COLO829 (cell line): Measurements from ENCODE around the gene ZAP70.
"Not testable (repeated sequence)": the region's sequence is repeated elsewhere in the genome, so short reads cannot be mapped to it uniquely, and the experiment has no call there.

Experiments used
- DNase-seq: peaks from one replicate; pipeline ENCODE4 v3.0.0; 2012; ENCODE audit warnings: low spot score

Gene ZAP70

DNA sequence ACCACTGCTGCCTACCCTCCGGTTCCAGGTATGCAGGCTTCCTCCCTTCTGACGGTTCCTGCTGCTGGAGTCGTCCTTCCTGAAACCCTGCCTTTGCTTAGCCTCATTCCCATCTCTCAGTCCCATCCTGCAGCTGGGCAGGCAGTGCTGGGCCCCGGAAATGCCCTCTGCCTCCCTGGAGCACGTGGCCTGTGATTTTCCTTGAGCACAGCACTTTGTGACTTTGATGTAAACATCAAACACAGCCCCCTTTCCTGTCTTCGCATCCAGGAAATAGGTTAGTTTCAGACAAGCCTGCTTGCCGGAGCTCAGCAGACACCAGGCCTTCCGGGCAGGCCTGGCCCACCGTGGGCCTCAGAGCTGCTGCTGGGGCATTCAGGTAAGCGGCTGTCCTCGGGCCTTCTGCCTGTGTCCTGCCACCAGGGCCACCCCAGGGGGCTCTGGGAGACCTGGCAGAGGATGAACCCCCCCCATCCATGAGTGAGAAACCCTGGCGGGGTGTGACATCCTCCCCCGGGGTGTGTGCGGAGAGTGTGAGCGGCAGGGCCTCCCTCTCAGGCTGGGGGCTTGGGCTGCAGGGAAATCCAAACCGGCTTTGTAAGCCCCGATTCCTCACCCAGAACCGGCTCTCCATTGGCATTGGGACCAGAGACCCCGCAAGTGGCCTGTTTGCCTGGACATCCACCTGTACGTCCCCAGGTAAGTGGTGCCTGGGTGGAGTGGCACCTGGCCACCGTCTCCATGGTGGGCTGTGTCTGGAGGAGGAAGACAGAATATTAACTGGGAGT is at the start of gene ZAP70:
TSS of gene ZAP70 (plus strand) at position 281 of the 788 bp plus-strand sequence. CDS start 10,461 bp downstream, outside the sequence.
- DNase-seq: no peak

DNA sequence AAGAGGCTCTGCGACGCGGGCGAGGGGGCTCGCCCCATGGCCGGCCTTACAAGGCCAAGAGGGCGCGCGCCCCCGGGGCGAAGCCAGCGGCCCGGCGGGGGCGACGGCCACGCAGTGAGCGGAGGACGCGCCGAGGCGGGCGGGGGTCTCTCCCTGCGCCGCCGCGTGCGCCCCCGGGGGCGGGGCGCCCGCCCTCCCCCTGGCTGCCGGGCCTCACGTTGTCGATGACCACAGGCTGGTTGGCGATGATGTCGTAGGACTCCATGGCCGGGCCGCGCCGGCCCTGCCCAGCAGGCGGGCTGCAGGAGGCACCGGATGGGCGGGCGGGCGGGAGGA is 49.8 kb upstream of the ZAP70 start:
- no peak for DNase-seq

- DNase-seq: peak; percentile 88
These were observed 49.3 kb upstream of the ZAP70 start, which contains the start of gene ACTR1B for GRCh38 chr2:97663962-97664635. Gene ACTR1B, minus strand, starts transcription at chr2:97664044. Its CDS starts 154 bp downstream, at chr2:97663890.

DNA sequence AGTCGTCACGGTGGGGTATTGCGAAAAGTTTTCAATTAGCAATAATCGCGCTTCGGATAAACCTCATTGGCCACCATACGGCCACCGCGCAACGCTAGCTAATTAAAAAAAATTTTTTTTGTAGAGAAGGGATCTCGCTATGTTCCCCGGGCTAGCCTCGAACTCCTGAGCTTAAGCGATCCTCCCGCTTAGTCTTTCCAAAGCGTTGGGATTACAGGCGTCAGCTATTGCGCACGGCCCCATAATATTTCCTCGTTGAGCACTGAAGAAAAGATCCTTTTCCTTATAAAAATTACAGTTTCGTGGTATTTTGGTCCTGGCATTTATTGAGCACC is 48.8 kb upstream of the ZAP70 start:
- no peak for DNase-seq

DNA sequence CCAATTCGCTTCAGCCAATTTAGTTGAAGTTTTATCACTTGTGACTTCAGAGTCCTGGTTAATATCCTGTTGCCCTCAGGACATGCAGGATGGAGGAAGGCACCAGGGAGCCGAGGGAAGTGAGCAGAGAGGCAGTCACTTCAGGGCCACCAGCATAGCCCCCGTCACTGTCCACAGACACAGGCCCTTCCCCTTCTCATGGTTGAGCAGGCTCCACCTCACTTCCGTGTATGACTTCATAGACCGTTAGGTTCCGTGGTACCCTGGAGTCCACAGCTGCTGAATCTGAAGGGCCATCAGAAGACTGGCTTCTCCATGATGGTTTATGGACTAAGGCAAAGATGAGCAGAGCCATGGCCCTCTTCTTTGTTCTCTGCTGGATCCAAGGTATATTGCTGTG is 43.9 kb upstream of the ZAP70 start, which contains the start of gene C2orf92:
TSS of gene C2orf92 (plus strand) at position 266 of the 400 bp plus-strand sequence. CDS start at position 342, 76 bp downstream.
- no peak for DNase-seq

- no peak for DNase-seq
These were observed 42.9 kb upstream of the ZAP70 start for GRCh38 chr2:97670471-97670870.

- DNase-seq: no peak
These were observed 41.9 kb upstream of the ZAP70 start for GRCh38 chr2:97671526-97671925.

- DNase-seq: not testable (repeated sequence)
These were observed 40.7 kb upstream of the ZAP70 start for GRCh38 chr2:97672606-97673140.

GRCh38 chr2:97673182-97673914 is 40.0 kb upstream of the ZAP70 start:
- no peak for DNase-seq

- no peak for DNase-seq
These were observed 39.5 kb upstream of the ZAP70 start for GRCh38 chr2:97673915-97674283.

- no peak for DNase-seq
These were observed 37.8 kb upstream of the ZAP70 start for GRCh38 chr2:97675430-97676113.

DNA sequence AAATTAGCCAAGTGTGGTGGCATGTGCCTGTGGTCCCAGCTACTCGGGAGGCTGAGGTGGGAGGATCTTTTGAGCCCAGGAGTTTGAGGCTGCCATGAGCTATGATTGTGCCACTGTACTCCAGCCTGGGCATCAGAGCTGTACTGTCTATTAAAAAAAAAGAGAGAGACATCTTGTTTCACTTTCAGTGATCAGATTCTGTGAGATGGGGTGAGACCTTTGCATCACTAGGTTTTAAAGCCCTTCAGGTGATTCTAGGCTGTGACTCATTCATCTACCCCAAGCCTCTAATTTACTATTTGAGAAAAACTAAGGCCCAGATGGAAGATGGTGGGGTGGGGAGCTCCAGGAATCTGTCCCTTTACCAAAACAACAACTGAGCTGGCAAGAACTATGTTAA is 36.8 kb upstream of the ZAP70 start:
- no peak for DNase-seq

DNA sequence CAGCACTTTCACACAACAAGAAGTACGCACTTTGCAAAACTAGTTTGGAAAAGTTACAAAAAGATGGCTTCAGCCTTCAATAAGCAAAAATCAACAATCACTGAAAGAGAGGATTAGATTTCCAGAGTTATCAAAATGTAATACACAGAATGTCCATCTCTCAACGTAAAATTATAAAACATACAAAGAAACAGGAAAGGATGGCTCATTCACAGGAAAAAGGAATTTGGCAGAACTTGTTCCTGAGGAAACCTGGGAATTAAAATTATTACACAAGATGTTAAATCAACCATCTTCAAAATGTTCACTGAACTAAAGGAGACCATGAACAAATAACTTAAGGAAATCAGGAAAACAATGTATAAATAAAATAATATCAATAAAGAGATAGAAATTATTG is 35.9 kb upstream of the ZAP70 start:
- DNase-seq: no peak

GRCh38 chr2:97678298-97678697 is 35.1 kb upstream of the ZAP70 start:
- DNase-seq: no peak

GRCh38 chr2:97687235-97687634 is 26.1 kb upstream of the ZAP70 start:
- not testable (repeated sequence) for DNase-seq

GRCh38 chr2:97688062-97688827 is 25.1 kb upstream of the ZAP70 start:
- DNase-seq: no peak

DNA sequence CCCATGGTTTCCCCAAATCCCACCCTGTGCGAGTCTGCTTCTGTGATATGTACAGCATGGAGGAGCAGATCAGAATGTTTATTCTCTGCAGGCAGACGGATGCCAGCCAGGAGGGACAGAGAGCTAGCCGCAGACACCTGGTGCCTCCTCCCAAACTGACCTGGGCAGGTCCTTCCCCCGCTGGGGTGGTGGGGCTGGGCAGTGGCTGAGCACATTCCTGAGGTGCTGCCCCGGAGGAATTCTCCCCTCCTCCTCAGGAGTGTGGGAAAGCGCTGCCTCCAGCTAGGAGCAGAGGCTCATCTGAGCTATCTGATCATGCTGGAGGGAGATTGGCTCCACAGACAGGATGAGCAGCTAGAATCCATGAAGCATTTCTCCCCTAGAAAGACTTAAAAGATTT is 22.2 kb upstream of the ZAP70 start:
- DNase-seq: no peak

DNA sequence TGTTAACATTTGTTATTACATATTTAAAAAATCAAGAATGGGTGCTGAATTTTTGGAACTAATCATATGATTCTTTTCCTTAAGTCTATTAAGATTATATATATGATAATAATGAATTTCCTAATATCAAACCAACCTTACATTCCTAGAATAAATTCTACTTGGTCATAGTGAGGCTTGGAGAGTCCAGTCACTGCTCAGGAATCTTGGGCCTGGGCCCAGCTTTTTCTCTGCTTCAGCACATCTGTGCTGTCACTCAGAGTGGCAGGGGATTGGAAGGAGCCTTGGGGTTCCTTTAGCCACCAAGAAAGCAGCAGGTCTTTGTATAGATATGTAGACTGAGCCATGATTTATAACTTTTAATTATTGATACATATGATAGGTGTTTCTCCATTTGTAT is 19.9 kb upstream of the ZAP70 start:
- DNase-seq: no peak

GRCh38 chr2:97695744-97696143 is 17.6 kb upstream of the ZAP70 start:
- no peak for DNase-seq

DNA sequence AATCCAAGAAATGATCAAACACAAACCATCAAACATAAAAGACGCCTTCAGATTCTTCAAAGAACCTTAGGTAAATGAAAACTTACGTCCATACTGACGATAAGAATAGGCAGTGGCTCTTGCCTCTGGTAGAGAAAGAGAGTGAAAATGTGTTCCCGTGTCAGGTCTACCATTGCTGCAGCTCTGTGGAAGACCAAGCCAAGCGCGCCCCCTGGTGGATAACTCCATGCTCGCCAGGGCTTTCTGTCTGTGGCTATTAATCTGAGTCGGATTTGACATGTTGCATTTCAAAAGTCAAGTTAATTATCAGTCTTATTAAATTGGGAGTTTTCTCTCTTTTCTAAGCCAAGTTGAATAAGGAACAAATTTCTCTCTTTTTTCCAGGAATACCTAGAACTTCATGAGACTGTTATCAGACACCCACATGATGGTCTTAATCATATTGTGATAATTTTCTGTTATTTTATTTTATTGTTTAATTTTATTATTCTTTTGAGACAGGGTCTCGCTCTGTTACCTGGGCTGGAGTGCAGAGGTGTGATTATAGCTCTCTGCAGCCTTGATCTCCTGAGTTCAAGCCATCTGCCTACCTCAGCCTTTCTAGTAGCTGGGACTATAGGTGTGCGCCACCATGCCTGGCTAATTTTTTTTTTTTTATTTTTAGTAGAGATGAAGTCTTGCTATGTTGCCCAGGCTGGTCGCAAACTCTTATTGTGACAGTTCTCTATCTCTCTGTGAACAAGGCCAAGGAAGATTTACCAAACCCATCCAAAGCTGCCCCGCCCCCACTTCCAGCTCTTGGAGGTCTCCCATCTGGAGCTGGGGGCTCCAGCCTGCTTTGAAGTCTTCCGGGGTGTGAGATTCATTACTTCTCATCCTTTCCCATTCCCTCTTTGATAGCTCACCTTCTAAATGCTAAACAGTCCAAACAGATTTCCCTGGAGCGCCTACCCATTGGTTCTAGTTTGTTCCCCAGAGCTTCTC is 15.8 kb upstream of the ZAP70 start:
- peak; percentile 85 for DNase-seq
